Measurements from ENCODE around the gene TIMM22. TPM values are rescaled to one million over a fixed set of nuclear protein-coding genes. Genes with fewer than 3 reads are reported as not detected.
"Not testable (repeated sequence)": the region's sequence is repeated elsewhere in the genome, so short reads cannot be mapped to it uniquely, and the experiment has no call there.

TIMM22 gene
- total and polyA plus RNA-seq, 3 donors from 2014 or later = 18.2 to 19.1 (median 18.3) TPM

GRCh38 chr17:1043601-1044251 is 46.8 kb downstream of the TIMM22 start:
- H3K4me1 ChIP-seq = peaks cover 8% of the 10 kb centered on the region
- TF ChIP-seq CTCF (IDR thresholded peaks at IDR 0.05) (no peak), POLR2A (IDR thresholded peaks at IDR 0.05) (no peak)
- no peaks in the 10 kb centered on the region for H3K9me3 ChIP-seq
- peak overlapping the region in 1 of 2 donors; percentile 64 for H3K27ac ChIP-seq
- no peaks in the 10 kb centered on the region for H3K36me3 ChIP-seq (ENCODE audit: low read depth, missing control alignments)
- no peaks in the 10 kb centered on the region for H3K27me3 ChIP-seq
- WGBS, 2 donors = 39 to 59% methylated on average over 12 to 21 of the region's 21 CpGs
- peak; percentile 34 for DNase-seq
- no peak overlapping the region for H3K4me3 ChIP-seq
- intact Hi-C loops (cut with DNase I; ENCODE audit: low total_unique reads) = no loop called here

GRCh38 chr17:1044387-1045009 is 47.6 kb downstream of the TIMM22 start:
- 90 to 93% methylated on average over 13 of the region's 13 CpGs for WGBS, 2 donors
- H3K4me3 ChIP-seq; DNase-seq; H3K27me3 ChIP-seq; H3K9me3 ChIP-seq; H3K36me3 ChIP-seq (ENCODE audit: low read depth, missing control alignments); intact Hi-C loops (cut with DNase I; ENCODE audit: low total_unique reads); H3K4me1 ChIP-seq: not testable (repeated sequence)
- H3K27ac ChIP-seq = peak overlapping the region in 1 of 2 donors; percentile 64

GRCh38 chr17:1045456-1045855 is 48.5 kb downstream of the TIMM22 start:
- Histone ChIP-seq H3K4me1 (peaks cover 8% of the 10 kb centered on the region), H3K36me3 (ENCODE audit: low read depth, missing control alignments) (no peaks in the 10 kb centered on the region), H3K27me3 (no peaks in the 10 kb centered on the region), H3K4me3 (no peak overlapping the region), H3K9me3 (no peaks in the 10 kb centered on the region), H3K27ac (no peak overlapping the region)
- no peak for DNase-seq
- TF ChIP-seq CTCF (IDR thresholded peaks at IDR 0.05) (no peak), POLR2A (IDR thresholded peaks at IDR 0.05) (no peak)
- intact Hi-C loops (cut with DNase I; ENCODE audit: low total_unique reads) = no loop called here
- 82 to 91% methylated on average over 9 of the region's 9 CpGs for WGBS, 2 donors

- TF ChIP-seq CTCF (IDR thresholded peaks at IDR 0.05) (no peak), POLR2A (IDR thresholded peaks at IDR 0.05) (no peak)
- Histone ChIP-seq H3K4me1 (peaks cover 8% of the 10 kb centered on the region), H3K9me3 (no peaks in the 10 kb centered on the region), H3K27ac (no peak overlapping the region), H3K36me3 (ENCODE audit: low read depth, missing control alignments) (no peaks in the 10 kb centered on the region), H3K4me3 (no peak overlapping the region), H3K27me3 (no peaks in the 10 kb centered on the region)
- 77 to 84% methylated on average over 16 to 21 of the region's 21 CpGs for WGBS, 2 donors
- DNase-seq = no peak
- intact Hi-C loops (cut with DNase I; ENCODE audit: low total_unique reads) = no loop called here
Measured at GRCh38 chr17:1047177-1047878, 50.4 kb downstream of the TIMM22 start.

- Histone ChIP-seq H3K4me1 (peaks cover 8% of the 10 kb centered on the region), H3K27ac (no peak overlapping the region), H3K9me3 (no peaks in the 10 kb centered on the region), H3K4me3 (no peak overlapping the region), H3K36me3 (ENCODE audit: low read depth, missing control alignments) (no peaks in the 10 kb centered on the region), H3K27me3 (no peaks in the 10 kb centered on the region)
- WGBS, 2 donors = 88 to 90% methylated on average over 18 to 20 of the region's 20 CpGs
- intact Hi-C loops (cut with DNase I; ENCODE audit: low total_unique reads) = no loop called here
- no peak for DNase-seq
- TF ChIP-seq CTCF (IDR thresholded peaks at IDR 0.05) = no peak
- TF ChIP-seq POLR2A (IDR thresholded peaks at IDR 0.05) = no peak
Measured at GRCh38 chr17:1047879-1048470, 51.0 kb downstream of the TIMM22 start.

- H3K9me3 ChIP-seq; H3K36me3 ChIP-seq (ENCODE audit: low read depth, missing control alignments); H3K4me1 ChIP-seq; H3K27ac ChIP-seq; DNase-seq; intact Hi-C loops (cut with DNase I; ENCODE audit: low total_unique reads); H3K27me3 ChIP-seq; H3K4me3 ChIP-seq: not testable (repeated sequence)
- 97% methylated on average over 13 to 43 of the region's 49 CpGs for WGBS, 2 donors
Measured at GRCh38 chr17:1048516-1049115, 51.7 kb downstream of the TIMM22 start.
